ENCODE data around the gene RGS7BP. TPM values are rescaled to one million over a fixed set of nuclear protein-coding genes. Genes with fewer than 3 reads are reported as not detected.

The RGS7BP gene
- total RNA-seq, 1 experiment from 2014 or later: 5.1 TPM

GRCh38 chr5:64585646-64586045 lies 79.8 kb downstream of the RGS7BP start:
- Mint-ChIP-seq H3K27ac (no peak overlapping the region), H3K9me3 (no peaks in the 10 kb centered on the region), H3K4me3 (no peak overlapping the region), H3K4me1 (no peaks in the 10 kb centered on the region), H3K36me3 (no peaks in the 10 kb centered on the region), H3K27me3 (ENCODE audit: low read depth) (no peaks in the 10 kb centered on the region)
- ChIA-PET CTCF (no interaction called here), POLR2A (no interaction called here)
- no peak for DNase-seq (ENCODE audit: low spot score)
- no peak for TF ChIP-seq E2F5 (CRISPR knock-in tag; IDR thresholded peaks at IDR 0.05)
- TF ChIP-seq ZNF281 (CRISPR knock-in tag; IDR thresholded peaks at IDR 0.05): no peak
- TF ChIP-seq MXD4 (CRISPR knock-in tag; IDR thresholded peaks at IDR 0.05; ENCODE audit: borderline replicate concordance): no peak
- TF ChIP-seq MLX (CRISPR knock-in tag; IDR thresholded peaks at IDR 0.05): no peak
- TF ChIP-seq ZNF232 (CRISPR knock-in tag; IDR thresholded peaks at IDR 0.05): no peak
- no peak for TF ChIP-seq JUN (CRISPR knock-in tag; IDR thresholded peaks at IDR 0.05)
- TF ChIP-seq GTF2I (CRISPR knock-in tag; conservative IDR thresholded peaks at IDR 0.05): no peak
- no peak for TF ChIP-seq SMAD4 (CRISPR knock-in tag; IDR thresholded peaks at IDR 0.05)
- TF ChIP-seq NFYB (CRISPR knock-in tag; conservative IDR thresholded peaks at IDR 0.05; ENCODE audit: low read depth): no peak
- TF ChIP-seq HMGXB4 (CRISPR knock-in tag; IDR thresholded peaks at IDR 0.05): no peak
- no peak for TF ChIP-seq MYBL2 (CRISPR knock-in tag; IDR thresholded peaks at IDR 0.05)
- no peak for ATAC-seq

- CTCF ChIA-PET: interaction anchor here (1.2 kb wide), 1 partner anchor 25 kb away, joined by 3 read pairs; no protein-coding TSS in a partner anchor
- no peak for TF ChIP-seq FOXJ3 (CRISPR knock-in tag; IDR thresholded peaks at IDR 0.05; ENCODE audit: borderline replicate concordance)
- TF ChIP-seq ZNF416 (CRISPR knock-in tag; IDR thresholded peaks at IDR 0.05): no peak
- no peak for TF ChIP-seq TEAD4 (CRISPR knock-in tag; IDR thresholded peaks at IDR 0.05)
- TF ChIP-seq JAZF1 (CRISPR knock-in tag; IDR thresholded peaks at IDR 0.05): no peak
- TF ChIP-seq ZBTB21 (CRISPR knock-in tag; IDR thresholded peaks at IDR 0.05; ENCODE audit: borderline replicate concordance): no peak
- no peak for TF ChIP-seq KAT7 (CRISPR knock-in tag; IDR thresholded peaks at IDR 0.05; ENCODE audit: borderline replicate concordance)
- no peak for TF ChIP-seq ZMAT4 (CRISPR knock-in tag; IDR thresholded peaks at IDR 0.05)
- no peak for TF ChIP-seq ZSCAN18 (CRISPR knock-in tag; IDR thresholded peaks at IDR 0.05)
- TF ChIP-seq ATF6 (CRISPR knock-in tag; IDR thresholded peaks at IDR 0.05): no peak
- TF ChIP-seq ZNF423 (CRISPR knock-in tag; IDR thresholded peaks at IDR 0.05): no peak
- TF ChIP-seq ZNF425 (CRISPR knock-in tag; conservative IDR thresholded peaks at IDR 0.05): no peak
- no peak for TF ChIP-seq E2F1 (CRISPR knock-in tag; IDR thresholded peaks at IDR 0.05)
Observed at GRCh38 chr5:64587370-64587769, 81.6 kb downstream of the RGS7BP start.

More at GRCh38 chr5:64587370-64587769, 81.6 kb downstream of the RGS7BP start:
- ATAC-seq (no peak), DNase-seq (ENCODE audit: low spot score) (no peak)
- Mint-ChIP-seq H3K4me3 (no peak overlapping the region), H3K36me3 (no peaks in the 10 kb centered on the region), H3K27ac (no peak overlapping the region), H3K9me3 (no peaks in the 10 kb centered on the region), H3K27me3 (ENCODE audit: low read depth) (no peaks in the 10 kb centered on the region), H3K4me1 (peaks cover under 1% of the 10 kb centered on the region; the same call in 1 of the 2 replicates)
- POLR2A ChIA-PET: no interaction called here

All from WTC11 (cell line).